Kidney epithelial cell (primary cell): ENCODE measurements around the gene FOXF2. TPM values are rescaled to one million over a fixed set of nuclear protein-coding genes. Genes with fewer than 3 reads are reported as not detected.

Source experiments
- DNase-seq: peaks from one replicate; pipeline ENCODE4 v3.0.0-alpha.2; 2010; ENCODE audit warnings: low read depth
- H3K27me3 ChIP-seq: 2 replicates; pipeline ENCODE4 v1.6.0; 2011; ENCODE audit warnings: low read length; ENCODE audit not compliant: control insufficient read depth, insufficient read depth
- H3K36me3 ChIP-seq: 2 replicates; pipeline ENCODE4 v1.5.1; 2011; ENCODE audit warnings: low read length; ENCODE audit not compliant: control insufficient read depth, insufficient read depth
- H3K4me3 ChIP-seq: 2 replicates; pipeline ENCODE4 v1.5.1; 2011; ENCODE audit warnings: low read depth, mild to moderate bottlenecking, control low read depth, low read length
- CTCF ChIP-seq: IDR thresholded peaks from 2 replicates; pipeline ENCODE4 v1.5.1; 2011; ENCODE audit warnings: mild to moderate bottlenecking, moderate library complexity, low read length, control low read depth, inconsistent platforms; ENCODE audit not compliant: insufficient read depth, poor library complexity, severe bottlenecking
- total RNA-seq: library from RNA; depleted of rRNA; stranded (reverse); fragments of >200 nt; gene quantifications from 2 replicates; pipeline ENCODE4 v1.2.3, GENCODE V29; 2015

FOXF2 gene
- total RNA-seq, result 0.38 and 0.75 TPM in 2 replicates

- no peak for TF ChIP-seq CTCF
- Histone ChIP-seq H3K4me3 (no peak within 1 kb of the TSS), H3K27me3 (peaks cover 93% of the 10 kb centered on the region), H3K36me3 (no peaks in the 10 kb centered on the region)
- DNase-seq, result no peak
Measured at GRCh38 chr6:1389369-1390132, at the start of gene FOXF2. TSS of gene FOXF2 (plus strand) at chr6:1389576. CDS start at chr6:1389948, 372 bp downstream.

- DNase-seq, result no peak
- Histone ChIP-seq H3K27me3 (peaks cover 3% of the 10 kb centered on the region), H3K36me3 (no peaks in the 10 kb centered on the region)
Measured at GRCh38 chr6:1346101-1346500, 43.3 kb upstream of the FOXF2 start.

GRCh38 chr6:1346558-1347091 is 42.8 kb upstream of the FOXF2 start:
- H3K36me3 ChIP-seq, result no peaks in the 10 kb centered on the region
- DNase-seq, result no peak
- no peak for TF ChIP-seq CTCF
- no peak overlapping the region for H3K4me3 ChIP-seq
- H3K27me3 ChIP-seq, result peaks cover 3% of the 10 kb centered on the region

More at GRCh38 chr6:1346101-1346500, 43.3 kb upstream of the FOXF2 start:
- no peak for TF ChIP-seq CTCF
- H3K4me3 ChIP-seq, result no peak overlapping the region

- no peak for DNase-seq
- H3K4me3 ChIP-seq, result no peak overlapping the region
- H3K27me3 ChIP-seq, result peaks cover 3% of the 10 kb centered on the region
- no peaks in the 10 kb centered on the region for H3K36me3 ChIP-seq
- no peak for TF ChIP-seq CTCF
Measured at GRCh38 chr6:1347161-1347560, 42.2 kb upstream of the FOXF2 start.

- Histone ChIP-seq H3K4me3 (no peak overlapping the region), H3K27me3 (peaks cover 3% of the 10 kb centered on the region), H3K36me3 (no peaks in the 10 kb centered on the region)
- no peak for TF ChIP-seq CTCF
- DNase-seq, result no peak
Measured at GRCh38 chr6:1348675-1349074, 40.7 kb upstream of the FOXF2 start.
